ENCODE data around the gene DCLK1.

Gene DCLK1

GRCh38 chr13:35782793-35783192, 348.4 kb downstream of the DCLK1 start:
- DNase-seq (ENCODE audit: extremely low read depth, low read depth), result no peak
- TF ChIP-seq CTCF (IDR thresholded peaks at IDR 0.05; ENCODE audit: low read depth, low read length, missing control alignments), result no peak
- H3K4me3 ChIP-seq (replicated peaks; ENCODE audit: low read depth, low read length), result no peak overlapping the region

GRCh38 chr13:35781036-35782000, 349.9 kb downstream of the DCLK1 start:
- no peak overlapping the region for H3K4me3 ChIP-seq (replicated peaks; ENCODE audit: low read depth, low read length)
- DNase-seq (ENCODE audit: extremely low read depth, low read depth), result no peak
- no peak for TF ChIP-seq CTCF (IDR thresholded peaks at IDR 0.05; ENCODE audit: low read depth, low read length, missing control alignments)

GRCh38 chr13:35780613-35781012, 350.6 kb downstream of the DCLK1 start:
- no peak for TF ChIP-seq CTCF (IDR thresholded peaks at IDR 0.05; ENCODE audit: low read depth, low read length, missing control alignments)
- H3K4me3 ChIP-seq (replicated peaks; ENCODE audit: low read depth, low read length), result no peak overlapping the region
- DNase-seq (ENCODE audit: extremely low read depth, low read depth), result no peak

GRCh38 chr13:35771898-35772297, 359.3 kb downstream of the DCLK1 start:
- H3K4me3 ChIP-seq (replicated peaks; ENCODE audit: low read depth, low read length), result no peak overlapping the region
- DNase-seq (ENCODE audit: extremely low read depth, low read depth), result peak; percentile 17
- no peak for TF ChIP-seq CTCF (IDR thresholded peaks at IDR 0.05; ENCODE audit: low read depth, low read length, missing control alignments)

GRCh38 chr13:35770756-35771297, 360.4 kb downstream of the DCLK1 start:
- no peak for TF ChIP-seq CTCF (IDR thresholded peaks at IDR 0.05; ENCODE audit: low read depth, low read length, missing control alignments)
- no peak for DNase-seq (ENCODE audit: extremely low read depth, low read depth)
- H3K4me3 ChIP-seq (replicated peaks; ENCODE audit: low read depth, low read length), result no peak overlapping the region

GRCh38 chr13:35769812-35770211, 361.4 kb downstream of the DCLK1 start:
- no peak overlapping the region for H3K4me3 ChIP-seq (replicated peaks; ENCODE audit: low read depth, low read length)
- TF ChIP-seq CTCF (IDR thresholded peaks at IDR 0.05; ENCODE audit: low read depth, low read length, missing control alignments), result no peak

More at GRCh38 chr13:35769812-35770211, 361.4 kb downstream of the DCLK1 start:
- no peak for DNase-seq (ENCODE audit: extremely low read depth, low read depth)

All from HFF-Myc (cell line).